GM18951 (cell line): ENCODE data around the gene ANTXR2.

Source experiments
- POLR2A ChIP-seq: IDR thresholded peaks from 4 replicates; pipeline ENCODE4 v1.6.1; 2011; ENCODE audit warnings: mild to moderate bottlenecking; ENCODE audit not compliant: insufficient read length, insufficient read depth; ENCODE audit errors: extremely low read depth
- in situ Hi-C: fragments of 300-500 bp; cut with MboI; formaldehyde crosslinking; loops from one replicate; pipeline ENCODE4 v1.12.0; 2022; ENCODE audit warnings: low sequenced_read_pairs, mixed read lengths, inconsistent platforms; ENCODE audit not compliant: unreplicated experiment

Gene ANTXR2

GRCh38 chr4:80069837-80070731 lies 2.9 kb downstream of the ANTXR2 start:
- TF ChIP-seq POLR2A: no peak
- in situ Hi-C loops: no loop called here

GRCh38 chr4:80069108-80069836 lies 3.8 kb downstream of the ANTXR2 start:
- in situ Hi-C loops: no loop called here
- no peak for TF ChIP-seq POLR2A

GRCh38 chr4:80065601-80066000 lies 7.4 kb downstream of the ANTXR2 start:
- in situ Hi-C loops: no loop called here
- no peak for TF ChIP-seq POLR2A

GRCh38 chr4:80062527-80062926 lies 10.5 kb downstream of the ANTXR2 start:
- no peak for TF ChIP-seq POLR2A
- in situ Hi-C loops: no loop called here

GRCh38 chr4:80060804-80061203 lies 12.2 kb downstream of the ANTXR2 start:
- in situ Hi-C loops: no loop called here
- no peak for TF ChIP-seq POLR2A

GRCh38 chr4:80058740-80059139 lies 14.3 kb downstream of the ANTXR2 start:
- in situ Hi-C loops: no loop called here
- TF ChIP-seq POLR2A: no peak

- in situ Hi-C loops: no loop called here
- no peak for TF ChIP-seq POLR2A
These were observed 18.7 kb downstream of the ANTXR2 start for GRCh38 chr4:80054375-80054774.

GRCh38 chr4:80053140-80053910 lies 19.7 kb downstream of the ANTXR2 start:
- no peak for TF ChIP-seq POLR2A
- in situ Hi-C loops: no loop called here

- TF ChIP-seq POLR2A: no peak
- in situ Hi-C loops: no loop called here
These were observed 23.1 kb downstream of the ANTXR2 start for GRCh38 chr4:80049813-80050534.

GRCh38 chr4:80049402-80049801 lies 23.6 kb downstream of the ANTXR2 start:
- in situ Hi-C loops: no loop called here
- no peak for TF ChIP-seq POLR2A

- in situ Hi-C loops: no loop called here
These were observed 27.2 kb downstream of the ANTXR2 start for GRCh38 chr4:80045786-80046185.

GRCh38 chr4:80043541-80043940 lies 29.5 kb downstream of the ANTXR2 start:
- in situ Hi-C loops: no loop called here

More at GRCh38 chr4:80045786-80046185, 27.2 kb downstream of the ANTXR2 start:
- TF ChIP-seq POLR2A: no peak

More at GRCh38 chr4:80043541-80043940, 29.5 kb downstream of the ANTXR2 start:
- no peak for TF ChIP-seq POLR2A
